Heart right ventricle (tissue), 16 donors: ENCODE results near the gene MAP3K15. TPM values are rescaled to one million over a fixed set of nuclear protein-coding genes. Genes with fewer than 3 reads are reported as not detected.

Experiments used
- ATAC-seq, 8 donors: fragments of 200-7000 bp; cut with Tn5 transposase; one replicate each; pipeline ENCODE4 v1.9.1; 2020; ENCODE audit warnings: mild to moderate bottlenecking in 8 of 8, moderate library complexity in 8 of 8, moderate number of reproducible peaks in 1 of 8
- DNase-seq, 2 donors: peaks; one replicate each; pipeline ENCODE4 v3.0.0-alpha.2; 2020
- H3K27ac ChIP-seq, 10 donors: fragments of 200-600 bp; sonication (generic) in 2 of 10; one replicate each; pipeline versions ENCODE4 v1.5.0 to v1.8.0; 2020 to 2022; ENCODE audit warnings: mild to moderate bottlenecking in 3 of 10
- H3K27me3 ChIP-seq, 7 donors: fragments of 200-600 bp; one replicate each; pipeline ENCODE4 v1.8.0; 2021 to 2022; ENCODE audit warnings: mild to moderate bottlenecking in 2 of 7
- H3K36me3 ChIP-seq, 9 donors: fragments of 200-600 bp; sonication (generic) in 1 of 9; one replicate each; pipeline versions ENCODE4 v1.5.0 to v1.8.0; 2020 to 2022; ENCODE audit warnings: mild to moderate bottlenecking in 2 of 9
- H3K4me1 ChIP-seq, 9 donors: fragments of 200-600 bp; sonication (generic) in 1 of 9; one replicate each; pipeline versions ENCODE4 v1.5.0 to v1.8.0; 2020 to 2022; ENCODE audit warnings: mild to moderate bottlenecking in 4 of 9
- H3K4me3 ChIP-seq, 10 donors: fragments of 200-600 bp; sonication (generic) in 2 of 10; one replicate each; pipeline versions ENCODE4 v1.5.0 to v1.8.0; 2020 to 2022; ENCODE audit warnings: mild to moderate bottlenecking in 7 of 10, moderate library complexity in 2 of 10
- H3K9me3 ChIP-seq, 11 donors: fragments of 200-600 bp in 10 of 11; sonication (generic) in 2 of 11; one replicate each; pipeline versions ENCODE4 v1.5.0 to v1.8.0; 2013 to 2022; ENCODE audit warnings: mild to moderate bottlenecking in 2 of 11, control low read depth in 1 of 11, moderate library complexity in 1 of 11
- CTCF ChIP-seq, 9 donors: fragments of 200-600 bp; sonication (generic) in 2 of 9; IDR thresholded peaks; one replicate each; pipeline versions ENCODE4 v1.5.0 to v1.8.0; 2021 to 2022; ENCODE audit warnings: antibody characterized with exemption in 9 of 9, mild to moderate bottlenecking in 5 of 9, moderate library complexity in 1 of 9
- WGBS, 2 donors: extraction: QIAGEN DNeasy Blood & Tissue Kit; methylation state at CpG; one replicate each; pipeline ENCODE4 v1.1.7; 2013; ENCODE audit warnings: inconsistent platforms in 1 of 2; 5-methylcytosine and 5-hydroxymethylcytosine counted together
- intact Hi-C, 10 donors: fragments of 100-400 bp; cut with DNase I; formaldehyde crosslinking; loops; one replicate each; pipeline versions ENCODE4 v1.11.1 to v1.14.2; 2022
- polyA plus RNA-seq, 2 donors: library from polyadenylated mRNA; stranded (reverse); fragments of 200-250 nt; gene quantifications; one replicate each; pipeline ENCODE4 v1.2.3, GENCODE V29; 2013
- total RNA-seq, 10 donors: library from RNA; stranded (reverse); fragmentation: NEBNext Ultra II Directional in 3 of 10; extraction: Animal tissue kit (Norgen Biotek cat#: 25700) in 3 of 10; gene quantifications; one replicate each; pipeline versions ENCODE4 v1.2.1 to v1.2.4, GENCODE V29; 2021 to 2023
- donor health status: Arrhythmogenic right ventricular cardiomyopathy.
- donor health status: ischemic (EF 13 %, LVEDD 7.1; RV severe dilation, severe dysfunction).
- donor health status: healthy with polysubstance abuse.
- donor health status: DM: no; HTN: yes; CAD: no.
- donor health status: DM: no; HTN: no; CAD: no.
- donor health status: ischemic (EF 25% LVEDD 6.9; RV normal size, moderate dysfunction).
- donor health status: ischemic (EF 25% LVEDD 5.7; RV mildly dilated, moderate dysfunction).
- donor health status: healthy.
- donor health status: DM: yes; HTN: yes; CAD: no.
- donor health status: Ischemic cardiomyopathy.
- donor health status: ischemic (EF 35%, LVEDD 5.7; RV mildly dilated, moderate dysfunction).
- donor health status: nonischemic (EF 11% LVEDD 7.7; RV severe dilation, severe dysfunction).
- donor health status: DM: yes; HTN: yes; CAD: no.
- donor health status: PGD.
- donor health status: ischemic (EF 29% LVEDD 5.4; RV normal size, mild dysfunction).
- donor health status: nonischemic (EF 23%, LVEDD 6.1; RV moderate dilation, normal function).

Gene MAP3K15
- total and polyA plus RNA-seq, 12 donors: 0.13 to 0.23 (median 0.22) TPM; not detected in 9

DNA sequence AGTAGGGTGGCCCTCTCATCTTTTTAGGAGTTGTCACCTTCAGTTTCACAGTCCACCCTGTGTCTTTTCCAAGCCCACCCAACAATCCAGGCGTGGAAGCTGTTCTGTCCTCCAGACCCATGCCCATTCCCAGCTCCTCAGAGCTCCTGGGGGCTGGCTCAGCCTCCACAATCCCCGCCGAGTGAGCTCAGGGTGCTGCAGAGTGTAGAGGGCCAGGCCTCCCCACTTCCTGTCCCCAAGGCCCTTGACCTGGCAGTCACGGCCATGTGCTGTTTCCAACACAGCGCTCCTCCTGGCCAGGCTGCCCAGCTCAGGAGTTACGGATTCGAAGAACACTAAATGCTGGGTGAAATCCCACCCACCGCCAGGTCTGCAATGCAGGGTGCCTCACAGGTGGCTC is 139.8 kb downstream of the MAP3K15 start:
- WGBS, 2 donors: 75 to 77% methylated on average over 8 of the region's 8 CpGs
- H3K9me3 ChIP-seq: no peaks in the 10 kb centered on the region
- intact Hi-C loops: loop anchor here in 9 of 10 donors (10.0 kb wide), 2 partner anchors 159 to 509 kb away; partner anchors contain the start of gene SH3KBP1 (in 7 of the 9)
- ATAC-seq: no peak
- TF ChIP-seq CTCF (IDR thresholded peaks at IDR 0.05): no peak
- no peak overlapping the region for H3K27ac ChIP-seq
- H3K4me1 ChIP-seq: peaks cover 0 to 5% (median 0%) of the 10 kb centered on the region in 9 donors
- H3K4me3 ChIP-seq: no peak overlapping the region
- no peak for DNase-seq
- H3K36me3 ChIP-seq: no peaks in the 10 kb centered on the region
- H3K27me3 ChIP-seq: peaks cover 0 to 3% (median 0%) of the 10 kb centered on the region in 7 donors

- Histone ChIP-seq H3K9me3 (no peaks in the 10 kb centered on the region), H3K36me3 (no peaks in the 10 kb centered on the region), H3K4me3 (no peak overlapping the region), H3K27ac (no peak overlapping the region), H3K4me1 (peaks cover 0 to 5% (median 0%) of the 10 kb centered on the region in 9 donors), H3K27me3 (peaks cover 0 to 3% (median 0%) of the 10 kb centered on the region in 7 donors)
- intact Hi-C loops: loop anchor here in 9 of 10 donors (10.0 kb wide), 2 partner anchors 161 to 511 kb away; partner anchors contain the start of gene SH3KBP1 (in 7 of the 9)
- TF ChIP-seq CTCF (IDR thresholded peaks at IDR 0.05): no peak
- ATAC-seq (peak in 1 of 8 donors; percentile 7), DNase-seq (no peak)
- 25 to 32% methylated on average over 16 to 23 of the region's 23 CpGs for WGBS, 2 donors
Observed at GRCh38 chrX:19373351-19373891, 141.9 kb downstream of the MAP3K15 start.

GRCh38 chrX:19372547-19373331 is 142.6 kb downstream of the MAP3K15 start:
- no peaks in the 10 kb centered on the region for H3K36me3 ChIP-seq
- intact Hi-C loops: loop anchor here in 9 of 10 donors (1.0 to 10.0 kb wide), 3 partner anchors 162 to 512 kb away; partner anchors contain the start of gene SH3KBP1 (in 7 of the 9)
- H3K4me3 ChIP-seq: peak overlapping the region; percentile 6 to 56 (median 44)
- peaks cover 0 to 5% (median 0%) of the 10 kb centered on the region in 9 donors for H3K4me1 ChIP-seq
- 1% methylated on average over 18 to 20 of the region's 20 CpGs for WGBS, 2 donors
- TF ChIP-seq CTCF (IDR thresholded peaks at IDR 0.05): peak in 1 of 9 donors; percentile 5
- no peak overlapping the region for H3K27ac ChIP-seq
- no peaks in the 10 kb centered on the region for H3K9me3 ChIP-seq
- peaks cover 0 to 3% (median 0%) of the 10 kb centered on the region in 7 donors for H3K27me3 ChIP-seq
- no peak for DNase-seq
- ATAC-seq: peak in 7 of 8 donors; percentile 22 to 78 (median 40)

DNA sequence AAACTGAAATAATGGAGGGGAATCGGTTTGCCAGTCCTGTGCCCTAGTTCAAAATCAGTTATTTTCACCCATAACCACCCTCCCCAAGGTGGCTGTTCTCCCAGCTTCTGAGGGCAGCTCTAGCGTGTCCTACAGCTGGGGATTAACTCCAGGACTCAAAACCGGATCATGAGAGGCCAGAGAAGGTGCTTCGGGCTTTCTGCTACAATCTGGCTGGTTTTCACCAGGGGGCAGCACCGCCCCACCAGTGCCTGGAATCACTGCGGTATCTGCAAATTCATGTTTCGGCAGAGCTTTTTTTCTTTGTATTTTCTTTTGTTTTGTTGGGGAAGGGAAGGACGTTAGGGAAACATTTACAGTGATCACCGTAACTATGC is 143.2 kb downstream of the MAP3K15 start:
- peaks cover 0 to 5% (median 0%) of the 10 kb centered on the region in 9 donors for H3K4me1 ChIP-seq
- DNase-seq: peak; percentile 50 to 57
- no peak overlapping the region for H3K27ac ChIP-seq
- intact Hi-C loops: loop anchor here in 9 of 10 donors (1.0 to 10.0 kb wide), 3 partner anchors 163 to 513 kb away; partner anchors contain the start of gene SH3KBP1 (in 7 of the 9)
- H3K36me3 ChIP-seq: no peaks in the 10 kb centered on the region
- peaks cover 0 to 3% (median 0%) of the 10 kb centered on the region in 7 donors for H3K27me3 ChIP-seq
- peak overlapping the region in 8 of 10 donors; percentile 13 to 56 (median 48) for H3K4me3 ChIP-seq
- no peaks in the 10 kb centered on the region for H3K9me3 ChIP-seq
- ATAC-seq: peak in 7 of 8 donors; percentile 66 to 84 (median 76)
- WGBS, 2 donors: 1% methylated on average over 9 of the region's 9 CpGs
- peak; percentile 24 to 75 (median 64) for TF ChIP-seq CTCF (IDR thresholded peaks at IDR 0.05)
